Peyer's patch (tissue), 4 donors: ENCODE data around the gene FAIM2.

Experiments
- POLR2A ChIP-seq, 2 donors: fragments of 450-650 bp; IDR thresholded peaks; one replicate each; pipeline ENCODE4 v1.5.1; 2017; ENCODE audit warnings: antibody characterized with exemption in 2 of 2, mild to moderate bottlenecking in 2 of 2, moderate library complexity in 2 of 2
- TF ChIP-seq, protein P1 (sequence below), 6 experiments: fragments of 450-650 bp in 4 of 6; fragments of 200-600 bp in 2 of 6; sonication (generic) in 1 of 6; IDR thresholded peaks; one replicate each; pipeline ENCODE4 v1.5.1; 2017 to 2019; ENCODE audit warnings: antibody characterized with exemption in 6 of 6, mild to moderate bottlenecking in 3 of 6, moderate library complexity in 1 of 6

DNA sequence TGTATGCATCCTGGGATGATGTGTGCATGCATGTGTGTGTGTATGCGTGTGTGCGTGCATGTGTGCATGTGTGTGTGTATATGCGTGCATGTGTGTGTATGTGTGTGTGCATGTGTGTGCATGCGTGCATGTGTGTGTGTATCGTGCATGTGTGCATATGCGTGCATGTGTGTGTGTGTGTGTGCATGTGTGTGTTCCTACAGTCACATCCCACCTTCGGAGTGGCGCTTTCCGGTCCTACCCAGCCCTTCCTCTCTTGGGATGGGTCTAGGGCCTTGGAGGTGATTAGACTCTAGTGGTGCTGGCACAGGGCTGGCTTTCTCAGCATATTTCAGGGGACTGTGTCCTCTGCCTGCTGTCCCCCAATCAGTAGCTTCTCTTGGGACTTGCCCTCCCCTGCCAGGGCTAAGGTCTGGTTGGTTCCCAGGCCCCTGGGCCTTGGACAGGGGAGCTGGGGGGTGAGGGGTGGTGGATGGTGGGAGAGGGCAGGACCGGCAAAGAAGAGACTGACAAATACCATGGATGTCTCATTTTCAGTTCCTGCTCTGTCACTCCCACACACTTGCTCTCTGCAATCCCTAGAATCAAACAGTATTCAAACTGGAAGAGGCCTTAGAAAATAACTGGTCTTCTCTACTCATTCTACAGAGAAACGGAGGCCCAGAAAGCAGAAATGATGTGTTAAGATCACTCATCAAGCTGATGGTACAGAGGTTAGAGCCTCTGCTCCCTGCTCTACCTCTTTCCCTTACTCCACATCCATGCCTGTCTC lies 21.9 kb upstream of the FAIM2 start:
- TF ChIP-seq, protein P1, sequence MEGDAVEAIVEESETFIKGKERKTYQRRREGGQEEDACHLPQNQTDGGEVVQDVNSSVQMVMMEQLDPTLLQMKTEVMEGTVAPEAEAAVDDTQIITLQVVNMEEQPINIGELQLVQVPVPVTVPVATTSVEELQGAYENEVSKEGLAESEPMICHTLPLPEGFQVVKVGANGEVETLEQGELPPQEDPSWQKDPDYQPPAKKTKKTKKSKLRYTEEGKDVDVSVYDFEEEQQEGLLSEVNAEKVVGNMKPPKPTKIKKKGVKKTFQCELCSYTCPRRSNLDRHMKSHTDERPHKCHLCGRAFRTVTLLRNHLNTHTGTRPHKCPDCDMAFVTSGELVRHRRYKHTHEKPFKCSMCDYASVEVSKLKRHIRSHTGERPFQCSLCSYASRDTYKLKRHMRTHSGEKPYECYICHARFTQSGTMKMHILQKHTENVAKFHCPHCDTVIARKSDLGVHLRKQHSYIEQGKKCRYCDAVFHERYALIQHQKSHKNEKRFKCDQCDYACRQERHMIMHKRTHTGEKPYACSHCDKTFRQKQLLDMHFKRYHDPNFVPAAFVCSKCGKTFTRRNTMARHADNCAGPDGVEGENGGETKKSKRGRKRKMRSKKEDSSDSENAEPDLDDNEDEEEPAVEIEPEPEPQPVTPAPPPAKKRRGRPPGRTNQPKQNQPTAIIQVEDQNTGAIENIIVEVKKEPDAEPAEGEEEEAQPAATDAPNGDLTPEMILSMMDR (IDR thresholded peaks at IDR 0.05): no peak
- no peak for TF ChIP-seq POLR2A (IDR thresholded peaks at IDR 0.05)
